HepG2 (cell line): ENCODE data around the gene ZNFX1. TPM values are rescaled to one million over a fixed set of nuclear protein-coding genes. Genes with fewer than 3 reads are reported as not detected.

Source experiments
- CEBPB ChIP-seq: IDR thresholded peaks from 2 replicates; pipeline ENCODE4 v1.6.1; 2011; ENCODE audit warnings: low read depth, low read length, improper control_type of control experiment, borderline replicate concordance
- ELF3 ChIP-seq: IDR thresholded peaks from 2 replicates; pipeline ENCODE4 v1.6.1; 2016; ENCODE audit warnings: missing genetic modification reagents, missing compliant biosample characterization
- FOXA3 ChIP-seq: IDR thresholded peaks from 2 replicates; pipeline ENCODE4 v1.6.1; 2016; ENCODE audit warnings: missing genetic modification reagents, missing compliant biosample characterization
- FOXP4 ChIP-seq: sonication (generic); formaldehyde crosslinking; IDR thresholded peaks from 2 replicates; pipeline ENCODE4 v1.4.0; 2020; ENCODE audit warnings: missing genetic modification reagents
- GLMP ChIP-seq: sonication (generic); formaldehyde crosslinking; IDR thresholded peaks from 2 replicates; pipeline ENCODE4 v1.9.0; 2021; ENCODE audit warnings: missing genetic modification reagents, mild to moderate bottlenecking, borderline replicate concordance
- HDAC2 ChIP-seq: sonication (generic); formaldehyde crosslinking; IDR thresholded peaks from 2 replicates; pipeline ENCODE4 v1.4.0; 2020; ENCODE audit warnings: missing genetic modification reagents
- KMT2B ChIP-seq: IDR thresholded peaks from 2 replicates; pipeline ENCODE4 v1.6.1; 2016; ENCODE audit warnings: missing genetic modification reagents, missing compliant biosample characterization
- NFIB ChIP-seq: sonication (generic); formaldehyde crosslinking; IDR thresholded peaks from 2 replicates; pipeline ENCODE4 v1.9.0; 2021; ENCODE audit warnings: missing genetic modification reagents, mild to moderate bottlenecking, borderline replicate concordance
- NPAS2 ChIP-seq: sonication (generic); formaldehyde crosslinking; IDR thresholded peaks from 2 replicates; pipeline ENCODE4 v1.8.0; 2022; ENCODE audit warnings: mild to moderate bottlenecking, missing genetic modification reagents, borderline replicate concordance
- PHF20 ChIP-seq: sonication (generic); formaldehyde crosslinking; IDR thresholded peaks from 2 replicates; pipeline ENCODE4 v1.5.0; 2020; ENCODE audit warnings: mild to moderate bottlenecking, missing genetic modification reagents
- TFE3 ChIP-seq: IDR thresholded peaks from 2 replicates; pipeline ENCODE4 v1.6.1; 2016
- ZBTB25 ChIP-seq: IDR thresholded peaks from 2 replicates; pipeline ENCODE4 v1.6.1; 2018; ENCODE audit warnings: missing genetic modification reagents
- ZBTB4 ChIP-seq: sonication (generic); formaldehyde crosslinking; IDR thresholded peaks from 2 replicates; pipeline ENCODE4 v1.4.0; 2020; ENCODE audit warnings: missing genetic modification reagents, mild to moderate bottlenecking, borderline replicate concordance
- ZNF251 ChIP-seq: sonication (generic); formaldehyde crosslinking; IDR thresholded peaks from 2 replicates; pipeline ENCODE4 v1.9.0; 2021; ENCODE audit warnings: mild to moderate bottlenecking, missing genetic modification reagents
- ZNF367 ChIP-seq: sonication (generic); formaldehyde crosslinking; IDR thresholded peaks from 2 replicates; pipeline ENCODE4 v1.4.0; 2020; ENCODE audit warnings: missing genetic modification reagents, borderline replicate concordance
- polyA plus RNA-seq, 8 experiments: library from polyadenylated mRNA; depleted of rRNA in 3 of 8; stranded (reverse) in 7 of 8; unstranded in 1 of 8; fragments of >200 nt; fragmentation: Illumina TruSeq in 4 of 8; extraction: Trizol in 4 of 8; gene quantifications; 2 replicates each; pipeline versions ENCODE4 v1.2.1 to v1.2.3, GENCODE V29; 2011 to 2016; ENCODE audit warnings: low read depth in 4 of 8, missing spikeins in 1 of 8, mixed read lengths in 1 of 8; ENCODE audit not compliant: insufficient read depth in 1 of 8
- total RNA-seq, 5 experiments: library from RNA; depleted of rRNA; stranded (reverse); fragments of >200 nt; fragmentation: Illumina TruSeq; extraction: Trizol; gene quantifications; 2 replicates each; pipeline ENCODE4 v1.2.3, GENCODE V29; 2016; ENCODE audit warnings: low read depth in 1 of 5
- TF ChIP-seq, protein P1 (sequence below): sonication (generic); formaldehyde crosslinking; IDR thresholded peaks from 2 replicates; pipeline ENCODE4 v1.4.0; 2020; ENCODE audit warnings: missing genetic modification reagents

ZNFX1 gene
- total and polyA plus RNA-seq, 2 of the 13 experiments (the other 11 are each of a cell fraction or from before 2014, with no cell fraction given): 2.9 to 11.1 TPM

GRCh38 chr20:49278036-49278817, at the start of gene ZNFX1 (continued):
- peak; percentile 86 for TF ChIP-seq FOXP4
- TF ChIP-seq FOXA3: peak; percentile 78
- peak; percentile 96 for TF ChIP-seq ZNF367
- peak; percentile 82 for TF ChIP-seq KMT2B (CRISPR knock-in tag)
- TF ChIP-seq PHF20 (CRISPR knock-in tag): peak; percentile 70
- TF ChIP-seq TFE3: peak; percentile 87
- peak; percentile 95 for TF ChIP-seq ZBTB25 (CRISPR knock-in tag)
- TF ChIP-seq HDAC2: peak; percentile 64
- no peak for TF ChIP-seq CEBPB
- TF ChIP-seq ZNF251: 0 out of 2 replicates have a peak, but pooled peaks have one; percentile 94
- TF ChIP-seq NFIB (CRISPR knock-in tag): no peak
- no peak; the same call in 1 of the 2 replicates for TF ChIP-seq GLMP
- TF ChIP-seq ELF3 (CRISPR knock-in tag): peak; percentile 89
- TF ChIP-seq NPAS2 (CRISPR knock-in tag): no peak
- no peak; the same call in 1 of the 2 replicates for TF ChIP-seq ZBTB4 (CRISPR knock-in tag)
- TF ChIP-seq, protein P1, sequence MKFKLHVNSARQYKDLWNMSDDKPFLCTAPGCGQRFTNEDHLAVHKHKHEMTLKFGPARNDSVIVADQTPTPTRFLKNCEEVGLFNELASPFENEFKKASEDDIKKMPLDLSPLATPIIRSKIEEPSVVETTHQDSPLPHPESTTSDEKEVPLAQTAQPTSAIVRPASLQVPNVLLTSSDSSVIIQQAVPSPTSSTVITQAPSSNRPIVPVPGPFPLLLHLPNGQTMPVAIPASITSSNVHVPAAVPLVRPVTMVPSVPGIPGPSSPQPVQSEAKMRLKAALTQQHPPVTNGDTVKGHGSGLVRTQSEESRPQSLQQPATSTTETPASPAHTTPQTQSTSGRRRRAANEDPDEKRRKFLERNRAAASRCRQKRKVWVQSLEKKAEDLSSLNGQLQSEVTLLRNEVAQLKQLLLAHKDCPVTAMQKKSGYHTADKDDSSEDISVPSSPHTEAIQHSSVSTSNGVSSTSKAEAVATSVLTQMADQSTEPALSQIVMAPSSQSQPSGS (CRISPR knock-in tag): peak; percentile 81; the same call in 1 of the 2 replicates
